A549 (cell line): ENCODE measurements around the gene IPMK.

Source experiments
- CEBPB ChIP-seq, 2 experiments: fragments of >200 bp in 1 of 2; sonication (Bioruptor Twin) in 1 of 2; formaldehyde crosslinking in 1 of 2; IDR thresholded peaks; 2 replicates each; pipeline ENCODE4 v1.6.1; 2012 to 2016
- JUN ChIP-seq, 2 experiments: fragments of >200 bp; sonication (Bioruptor Twin); formaldehyde crosslinking; IDR thresholded peaks; 2 replicates in 1 of 2; 3 replicates in 1 of 2; pipeline ENCODE4 v1.6.1; 2016 to 2017
- MAFK ChIP-seq: fragments of 450-650 bp; IDR thresholded peaks from 2 replicates; pipeline ENCODE4 v1.6.1; 2014; ENCODE audit not compliant: partially characterized antibody
- POLR2A ChIP-seq: IDR thresholded peaks from 2 replicates; pipeline ENCODE4 v1.6.1; 2012; ENCODE audit warnings: mild to moderate bottlenecking, low read length
- ZSCAN20 ChIP-seq: fragments of 250-450 bp; sonication (Bioruptor Pico); IDR thresholded peaks from 2 replicates; pipeline ENCODE4 v1.8.0; 2022; ENCODE audit warnings: mild to moderate bottlenecking, moderate library complexity
- TF ChIP-seq, protein P1 (sequence below): fragments of >200 bp; sonication (Bioruptor Twin); formaldehyde crosslinking; IDR thresholded peaks from 3 replicates; pipeline ENCODE4 v1.5.1; 2016

DNA sequence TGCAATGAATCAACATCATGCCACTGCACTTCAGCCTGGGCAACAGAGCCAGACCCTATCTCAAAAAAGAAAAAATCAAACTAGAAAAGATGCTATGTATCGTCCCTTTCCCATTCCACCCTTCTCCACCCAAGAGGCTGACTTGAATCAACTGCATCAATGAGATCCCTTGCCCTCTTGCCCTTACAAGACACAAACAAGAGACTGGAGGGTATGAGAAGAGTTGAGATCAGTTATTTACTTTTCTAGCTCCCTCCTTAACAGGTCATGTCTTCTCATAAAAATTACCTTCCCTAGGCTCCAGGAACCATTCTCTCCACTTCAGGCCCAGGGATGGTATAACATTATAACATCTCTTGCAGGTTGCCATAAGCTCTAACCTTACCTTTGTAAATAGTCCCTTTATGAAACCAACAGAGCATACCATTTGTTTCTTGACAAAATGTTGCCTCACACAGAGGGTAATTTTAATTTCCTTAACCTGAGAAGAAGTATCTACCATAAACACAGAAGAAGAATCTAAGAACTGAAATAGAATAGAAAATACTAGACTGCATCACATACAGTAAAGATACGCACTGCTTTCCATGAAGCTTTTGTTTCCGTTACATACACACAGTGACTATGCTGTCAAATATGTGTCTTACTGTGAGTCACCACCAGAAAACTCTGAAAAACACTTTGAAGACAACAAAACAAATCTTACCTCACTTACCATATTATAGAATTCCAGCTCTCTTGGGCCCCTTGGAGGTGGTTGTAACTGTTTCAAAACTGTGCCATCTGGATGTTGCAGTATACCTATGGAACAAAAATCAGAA is 30.5 kb downstream of the IPMK start:
- TF ChIP-seq, protein P1, sequence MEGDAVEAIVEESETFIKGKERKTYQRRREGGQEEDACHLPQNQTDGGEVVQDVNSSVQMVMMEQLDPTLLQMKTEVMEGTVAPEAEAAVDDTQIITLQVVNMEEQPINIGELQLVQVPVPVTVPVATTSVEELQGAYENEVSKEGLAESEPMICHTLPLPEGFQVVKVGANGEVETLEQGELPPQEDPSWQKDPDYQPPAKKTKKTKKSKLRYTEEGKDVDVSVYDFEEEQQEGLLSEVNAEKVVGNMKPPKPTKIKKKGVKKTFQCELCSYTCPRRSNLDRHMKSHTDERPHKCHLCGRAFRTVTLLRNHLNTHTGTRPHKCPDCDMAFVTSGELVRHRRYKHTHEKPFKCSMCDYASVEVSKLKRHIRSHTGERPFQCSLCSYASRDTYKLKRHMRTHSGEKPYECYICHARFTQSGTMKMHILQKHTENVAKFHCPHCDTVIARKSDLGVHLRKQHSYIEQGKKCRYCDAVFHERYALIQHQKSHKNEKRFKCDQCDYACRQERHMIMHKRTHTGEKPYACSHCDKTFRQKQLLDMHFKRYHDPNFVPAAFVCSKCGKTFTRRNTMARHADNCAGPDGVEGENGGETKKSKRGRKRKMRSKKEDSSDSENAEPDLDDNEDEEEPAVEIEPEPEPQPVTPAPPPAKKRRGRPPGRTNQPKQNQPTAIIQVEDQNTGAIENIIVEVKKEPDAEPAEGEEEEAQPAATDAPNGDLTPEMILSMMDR = no peak
- TF ChIP-seq MAFK (no peak), POLR2A (no peak), JUN (IDR thresholded peaks at IDR 0.05) (no peak; a peak in 1 of 5 replicates), ZSCAN20 (no peak), CEBPB (IDR thresholded peaks at IDR 0.05) (peak; percentile 11 to 18; a peak in 2 of 4 replicates)
